OCI-LY3 (cell line): ENCODE measurements around the gene HMGN4.
A peak's percentile ranks its signal among the peaks of the same experiment; 100 is the strongest.

Experiments used
- H2AFZ ChIP-seq: fragments of 200-600, 300-600 bp; shearing (Covaris generic); 2 replicates; pipeline ENCODE4 v1.6.0; 2014; ENCODE audit warnings: antibody characterized with exemption, low read depth, low read length
- H3K27ac ChIP-seq: fragments of 200-600, 300-600 bp; sonication (generic); 2 replicates; pipeline ENCODE4 v1.5.1; 2014; ENCODE audit warnings: mild to moderate bottlenecking, low read length, moderate library complexity, mixed read lengths
- H3K27me3 ChIP-seq: fragments of 200-600, 300-600 bp; sonication (generic); 2 replicates; pipeline ENCODE4 v1.6.1; 2014; ENCODE audit warnings: low read depth, low read length, mixed read lengths
- H3K36me3 ChIP-seq: fragments of 200-600, 300-600 bp; sonication (generic); replicated peaks from 2 replicates; pipeline ENCODE3; 2014; ENCODE audit warnings: low read depth, low read length, mixed read lengths
- H3K4me1 ChIP-seq: fragments of 300-600, 200-600 bp; sonication (generic); 2 replicates; pipeline ENCODE4 v1.6.1; 2014; ENCODE audit warnings: low read length, mixed read lengths
- H3K4me2 ChIP-seq: fragments of 200-600, 300-600 bp; sonication (generic); 2 replicates; pipeline ENCODE4 v1.6.1; 2014; ENCODE audit warnings: low read length, mixed read lengths
- H3K4me3 ChIP-seq: fragments of 300-600, 200-600 bp; sonication (generic); 2 replicates; pipeline ENCODE4 v1.5.1; 2014; ENCODE audit warnings: antibody characterized with exemption, mild to moderate bottlenecking, low read length, moderate library complexity
- H3K79me2 ChIP-seq: fragments of 300-600, 200-600 bp; shearing (Covaris generic); 2 replicates; pipeline ENCODE4 v1.6.1; 2014; ENCODE audit warnings: mild to moderate bottlenecking, low read length, mixed read lengths
- H3K9ac ChIP-seq: fragments of 300-600, 200-600 bp; shearing (Covaris generic); 2 replicates; pipeline ENCODE4 v1.6.0; 2014; ENCODE audit warnings: mild to moderate bottlenecking, low read length, moderate library complexity
- H3K9me3 ChIP-seq: fragments of 200-600, 300-600 bp; shearing (Covaris generic); 2 replicates; pipeline ENCODE4 v1.6.1; 2014; ENCODE audit warnings: low read length, mixed read lengths; ENCODE audit not compliant: insufficient read depth
- H4K20me1 ChIP-seq: fragments of 200-600, 300-600 bp; sonication (generic); 2 replicates; pipeline ENCODE4 v1.6.1; 2016; ENCODE audit warnings: low read length, mixed read lengths; ENCODE audit not compliant: insufficient read depth
- CTCF ChIP-seq: fragments of 200-600, 300-600 bp; sonication (generic); IDR thresholded peaks from 2 replicates; pipeline ENCODE4 v1.5.1; 2014; ENCODE audit warnings: antibody characterized with exemption, low read length, low read depth
- EZH2phosphoT487 ChIP-seq: fragments of 200-600 bp; shearing (Covaris generic); IDR thresholded peaks from 2 replicates; pipeline ENCODE4 v1.6.1; 2018; ENCODE audit warnings: antibody characterized with exemption, mixed run types, low read depth

HMGN4 gene

GRCh38 chr6:26595669-26596269, 57.6 kb downstream of the HMGN4 start:
- no peaks in the 10 kb centered on the region for H4K20me1 ChIP-seq
- TF ChIP-seq EZH2phosphoT487 (no peak), CTCF (peak; percentile 70)
- peak overlapping the region; percentile 52 for H3K27ac ChIP-seq
- H3K79me2 ChIP-seq: peaks cover 21% of the 10 kb centered on the region
- H3K4me2 ChIP-seq: peak overlapping the region; percentile 63
- peak overlapping the region; percentile 93 for H3K4me3 ChIP-seq
- peaks cover 8% of the 10 kb centered on the region; the same call in 1 of the 2 replicates for H3K4me1 ChIP-seq
- no peaks in the 10 kb centered on the region for H3K27me3 ChIP-seq
- peak overlapping the region; percentile 50 for H2AFZ ChIP-seq
- H3K9ac ChIP-seq: peak overlapping the region; percentile 47
- peaks cover 13% of the 10 kb centered on the region for H3K36me3 ChIP-seq
- H3K9me3 ChIP-seq: no peaks in the 10 kb centered on the region
